ENCODE results near the gene FIS1.

DNA sequence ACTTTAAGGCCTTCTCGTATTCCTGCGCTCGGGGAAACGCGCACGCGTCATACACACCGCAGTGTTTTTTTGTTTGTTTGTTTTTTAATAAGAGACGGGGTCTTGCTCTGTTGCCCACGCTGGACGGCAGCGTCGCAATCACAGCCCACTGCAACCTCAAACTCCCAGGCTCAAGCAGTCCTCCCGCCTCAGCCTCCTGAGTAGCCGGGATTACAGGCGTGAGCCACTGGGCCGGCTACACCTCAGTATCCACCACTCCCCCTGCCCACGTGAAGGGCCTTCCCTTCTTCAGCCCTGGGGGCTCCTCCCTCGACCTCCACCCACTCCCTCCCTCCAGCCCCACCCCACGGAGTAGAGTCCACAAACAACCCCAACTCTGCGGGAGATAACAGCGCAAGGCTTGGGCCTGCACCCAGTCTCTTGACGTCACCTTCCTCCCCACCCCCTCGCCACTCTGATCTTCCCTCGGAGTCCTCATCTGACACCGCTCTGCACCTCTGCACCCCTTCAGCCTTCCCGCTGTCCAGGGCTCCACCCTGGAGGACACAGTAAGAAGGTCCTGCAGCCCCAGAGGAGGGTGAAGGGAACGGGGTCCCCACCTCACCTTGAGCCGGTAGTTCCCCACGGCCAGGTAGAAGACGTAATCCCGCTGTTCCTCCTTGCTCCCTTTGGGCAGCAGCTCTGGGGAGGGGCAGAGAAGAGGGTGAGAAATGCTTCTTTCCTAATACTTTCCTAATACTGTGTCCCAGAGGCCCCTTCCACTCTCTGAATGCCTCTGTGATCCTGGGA, 4.5 kb downstream of the FIS1 start:
- TF ChIP-seq, protein P1, sequence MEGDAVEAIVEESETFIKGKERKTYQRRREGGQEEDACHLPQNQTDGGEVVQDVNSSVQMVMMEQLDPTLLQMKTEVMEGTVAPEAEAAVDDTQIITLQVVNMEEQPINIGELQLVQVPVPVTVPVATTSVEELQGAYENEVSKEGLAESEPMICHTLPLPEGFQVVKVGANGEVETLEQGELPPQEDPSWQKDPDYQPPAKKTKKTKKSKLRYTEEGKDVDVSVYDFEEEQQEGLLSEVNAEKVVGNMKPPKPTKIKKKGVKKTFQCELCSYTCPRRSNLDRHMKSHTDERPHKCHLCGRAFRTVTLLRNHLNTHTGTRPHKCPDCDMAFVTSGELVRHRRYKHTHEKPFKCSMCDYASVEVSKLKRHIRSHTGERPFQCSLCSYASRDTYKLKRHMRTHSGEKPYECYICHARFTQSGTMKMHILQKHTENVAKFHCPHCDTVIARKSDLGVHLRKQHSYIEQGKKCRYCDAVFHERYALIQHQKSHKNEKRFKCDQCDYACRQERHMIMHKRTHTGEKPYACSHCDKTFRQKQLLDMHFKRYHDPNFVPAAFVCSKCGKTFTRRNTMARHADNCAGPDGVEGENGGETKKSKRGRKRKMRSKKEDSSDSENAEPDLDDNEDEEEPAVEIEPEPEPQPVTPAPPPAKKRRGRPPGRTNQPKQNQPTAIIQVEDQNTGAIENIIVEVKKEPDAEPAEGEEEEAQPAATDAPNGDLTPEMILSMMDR (conservative IDR thresholded peaks at IDR 0.05; ENCODE audit: low read depth in 2 of 2) = no peak
- TF ChIP-seq POLR2AphosphoS5 (IDR thresholded peaks at IDR 0.05; ENCODE audit: low read depth) (no peak), EZH2phosphoT487 (IDR thresholded peaks at IDR 0.05; ENCODE audit: unreplicated experiment) (no peak), EZH2 (IDR thresholded peaks at IDR 0.05; ENCODE audit: low read depth, unreplicated experiment) (no peak), JUNB (IDR thresholded peaks at IDR 0.05; ENCODE audit: unreplicated experiment) (no peak), STAT1 (IDR thresholded peaks at IDR 0.05; ENCODE audit: unreplicated experiment) (no peak)
- TF ChIP-seq, protein P2, sequence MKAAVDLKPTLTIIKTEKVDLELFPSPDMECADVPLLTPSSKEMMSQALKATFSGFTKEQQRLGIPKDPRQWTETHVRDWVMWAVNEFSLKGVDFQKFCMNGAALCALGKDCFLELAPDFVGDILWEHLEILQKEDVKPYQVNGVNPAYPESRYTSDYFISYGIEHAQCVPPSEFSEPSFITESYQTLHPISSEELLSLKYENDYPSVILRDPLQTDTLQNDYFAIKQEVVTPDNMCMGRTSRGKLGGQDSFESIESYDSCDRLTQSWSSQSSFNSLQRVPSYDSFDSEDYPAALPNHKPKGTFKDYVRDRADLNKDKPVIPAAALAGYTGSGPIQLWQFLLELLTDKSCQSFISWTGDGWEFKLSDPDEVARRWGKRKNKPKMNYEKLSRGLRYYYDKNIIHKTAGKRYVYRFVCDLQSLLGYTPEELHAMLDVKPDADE (IDR thresholded peaks at IDR 0.05) = no peak
